ENCODE data around the gene PGLYRP2. TPM values are rescaled to one million over a fixed set of nuclear protein-coding genes. Genes with fewer than 3 reads are reported as not detected.
A peak's percentile ranks its signal among the peaks of the same experiment; 100 is the strongest.

Gene PGLYRP2
- polyA plus RNA-seq, 3 donors: 0.04 TPM; not detected in 2

DNA sequence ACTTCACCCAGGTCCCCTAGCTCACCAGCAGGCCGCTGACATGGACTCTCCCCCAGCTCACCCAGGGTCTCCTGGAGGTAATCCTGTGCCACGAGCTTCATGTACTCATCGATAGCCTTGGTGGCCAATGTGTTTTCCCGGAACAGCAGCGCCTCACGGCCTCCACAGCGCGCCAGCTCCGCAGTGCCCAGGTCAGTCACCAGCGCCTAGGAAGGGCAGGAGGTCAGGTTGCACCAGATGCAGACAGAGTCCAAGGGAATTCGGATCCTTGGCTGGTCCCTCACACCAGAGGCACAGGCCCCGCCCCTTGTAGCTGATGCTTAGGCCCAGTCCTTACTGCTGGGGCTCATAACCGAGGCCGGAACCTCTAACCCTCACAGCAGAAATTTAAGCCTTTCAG, 22.9 kb downstream of the PGLYRP2 start:
- no peak for DNase-seq

DNA sequence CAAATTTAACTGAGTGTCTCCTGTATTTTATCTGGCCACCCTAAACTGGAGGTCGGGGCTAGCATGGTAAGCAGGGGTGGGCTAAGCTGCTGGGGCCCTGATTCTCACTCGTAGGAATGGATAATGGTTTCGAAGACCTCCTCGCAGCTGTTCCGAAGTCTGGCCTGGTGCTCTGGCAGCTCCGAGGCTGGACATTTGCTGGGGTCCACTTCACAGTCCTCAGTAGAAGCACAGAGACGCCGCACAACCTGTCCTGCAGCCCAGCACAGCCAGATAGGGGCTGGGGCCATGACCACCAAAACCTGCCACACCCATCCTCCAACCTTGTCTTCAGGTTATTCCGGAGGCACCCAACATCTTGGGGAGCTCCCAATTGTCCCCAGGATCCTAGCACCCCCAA, 23.3 kb downstream of the PGLYRP2 start:
- DNase-seq: no peak

DNA sequence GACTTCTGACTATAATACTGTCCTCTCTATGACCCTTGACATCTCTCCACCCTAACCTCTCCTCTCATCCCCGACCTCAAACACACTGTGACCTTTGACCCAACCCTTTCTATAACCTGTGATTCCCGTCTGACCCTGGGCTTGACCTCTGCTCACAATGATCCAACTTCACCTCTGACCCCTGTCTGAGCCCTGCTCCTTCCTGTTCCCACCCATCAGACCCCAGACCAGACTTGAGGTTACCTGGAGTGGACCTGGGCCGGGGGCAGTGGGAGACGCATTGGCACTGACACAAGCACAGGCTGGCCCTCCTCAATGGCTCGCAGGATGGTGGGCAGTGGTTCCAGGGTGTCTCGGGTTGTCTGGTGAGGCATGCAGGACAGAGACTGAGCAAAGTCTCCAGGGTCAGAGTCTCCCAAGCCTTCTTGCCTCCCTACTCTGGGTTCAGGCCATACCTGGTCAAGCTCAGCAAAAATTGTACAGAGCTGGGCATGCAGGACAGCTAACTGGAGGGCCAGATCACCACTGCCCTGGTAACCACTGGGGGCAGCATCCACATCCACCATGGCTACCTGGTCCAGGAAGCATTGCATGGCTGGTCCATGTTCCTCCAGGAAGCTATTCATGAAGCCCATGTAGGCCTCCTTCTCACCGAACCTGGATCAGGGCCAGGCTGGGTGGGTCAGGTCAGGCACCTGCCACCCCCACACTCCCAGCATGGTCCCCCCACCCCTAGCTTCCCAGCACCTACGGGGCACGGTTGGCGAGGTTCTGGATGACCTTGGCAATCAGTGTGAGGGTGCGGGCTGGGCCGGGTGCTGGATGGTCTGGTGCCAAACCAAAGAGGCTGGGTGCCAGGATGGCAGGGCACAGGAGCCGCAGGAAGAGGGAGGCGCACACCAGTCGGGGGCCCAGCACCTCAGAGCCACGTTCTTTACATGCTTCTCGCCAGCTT, 25.1 kb downstream of the PGLYRP2 start:
- DNase-seq: no peak

DNA sequence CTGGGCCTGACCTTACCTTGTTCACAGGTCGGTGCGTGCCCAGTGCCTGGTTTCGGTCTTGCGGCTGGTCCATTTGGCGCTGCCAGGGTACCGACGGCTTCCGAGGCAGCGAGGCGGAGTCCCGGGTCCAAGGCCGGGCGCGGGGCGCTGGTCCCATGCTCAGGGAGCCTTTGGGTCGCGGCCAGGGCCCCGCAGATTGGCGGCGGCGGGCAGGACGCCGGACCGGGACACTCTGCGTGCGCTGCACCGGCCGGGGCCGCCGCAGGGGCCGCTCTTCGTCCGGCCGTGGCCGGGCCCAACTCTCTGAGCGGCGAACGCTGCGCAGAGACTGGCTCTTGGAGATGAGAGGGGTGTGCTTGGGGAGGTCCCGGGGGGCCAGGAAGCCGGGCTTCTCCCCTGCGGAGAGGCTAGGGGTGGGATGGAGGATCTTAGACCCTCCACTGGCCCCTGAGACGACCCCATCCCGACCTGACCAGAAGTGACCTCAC, 26.2 kb downstream of the PGLYRP2 start:
- no peak for DNase-seq

DNA sequence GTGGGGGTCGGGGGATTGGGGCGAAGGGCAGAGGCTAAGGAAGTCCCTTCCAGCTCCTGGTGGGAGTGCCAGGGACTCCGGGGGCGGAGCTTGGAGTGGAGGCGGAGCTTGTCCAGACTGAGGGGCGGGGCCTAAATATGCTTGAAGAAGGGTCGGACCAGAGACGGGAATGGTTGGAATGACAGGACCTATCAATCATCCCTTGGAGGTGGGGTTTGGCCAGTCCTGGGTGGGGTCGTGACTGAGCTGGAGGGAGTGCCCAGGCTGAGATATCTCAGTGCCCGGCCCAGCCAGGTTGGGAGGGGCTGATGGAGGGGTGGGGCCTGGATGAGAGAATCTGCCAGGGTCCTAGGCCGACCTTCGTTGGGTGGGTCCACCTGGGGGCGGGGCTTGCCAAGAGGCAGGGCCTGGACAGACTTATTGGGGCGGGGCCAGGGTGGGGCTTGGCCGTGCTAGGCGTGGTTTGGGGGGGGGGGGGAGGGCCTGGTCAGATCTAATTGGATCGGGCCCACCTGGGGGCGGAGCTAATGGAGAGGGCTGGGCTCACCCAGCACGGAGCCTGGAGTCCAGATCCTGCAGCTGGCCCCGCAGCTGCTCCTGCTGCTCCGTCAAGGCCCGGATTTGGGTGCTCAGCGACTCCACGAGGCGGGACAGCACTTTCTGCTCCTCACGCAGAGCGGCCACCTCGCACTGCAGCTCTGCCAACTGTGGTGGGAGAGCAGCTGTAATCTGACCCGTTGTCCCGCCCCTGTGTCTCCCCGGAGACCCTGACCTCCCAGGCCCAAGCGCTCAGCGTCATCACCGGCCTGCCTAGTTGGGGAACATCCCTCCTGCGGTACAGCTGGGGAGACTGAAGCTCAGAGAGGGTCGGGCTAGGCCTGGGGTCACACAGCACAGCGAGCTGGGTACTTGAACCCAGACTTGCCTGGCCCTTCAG, 26.9 kb downstream of the PGLYRP2 start:
- peak; percentile 78 for DNase-seq

DNA sequence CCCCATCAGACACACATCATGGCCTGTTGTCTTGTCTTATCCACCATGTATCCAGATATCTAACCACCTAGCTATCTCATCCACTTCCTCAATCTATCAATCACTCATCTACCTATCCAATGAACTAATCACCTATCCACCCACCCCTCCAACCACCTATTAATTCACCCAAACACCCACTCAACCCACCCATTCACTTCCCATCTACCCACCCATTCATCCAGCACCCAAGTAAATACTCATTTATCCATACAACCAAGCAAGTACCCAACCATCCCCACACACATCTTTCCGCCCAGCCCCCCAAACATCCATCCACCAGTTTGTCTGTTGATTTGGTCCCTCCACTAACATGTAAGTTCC, 28.8 kb downstream of the PGLYRP2 start:
- DNase-seq: no peak

DNA sequence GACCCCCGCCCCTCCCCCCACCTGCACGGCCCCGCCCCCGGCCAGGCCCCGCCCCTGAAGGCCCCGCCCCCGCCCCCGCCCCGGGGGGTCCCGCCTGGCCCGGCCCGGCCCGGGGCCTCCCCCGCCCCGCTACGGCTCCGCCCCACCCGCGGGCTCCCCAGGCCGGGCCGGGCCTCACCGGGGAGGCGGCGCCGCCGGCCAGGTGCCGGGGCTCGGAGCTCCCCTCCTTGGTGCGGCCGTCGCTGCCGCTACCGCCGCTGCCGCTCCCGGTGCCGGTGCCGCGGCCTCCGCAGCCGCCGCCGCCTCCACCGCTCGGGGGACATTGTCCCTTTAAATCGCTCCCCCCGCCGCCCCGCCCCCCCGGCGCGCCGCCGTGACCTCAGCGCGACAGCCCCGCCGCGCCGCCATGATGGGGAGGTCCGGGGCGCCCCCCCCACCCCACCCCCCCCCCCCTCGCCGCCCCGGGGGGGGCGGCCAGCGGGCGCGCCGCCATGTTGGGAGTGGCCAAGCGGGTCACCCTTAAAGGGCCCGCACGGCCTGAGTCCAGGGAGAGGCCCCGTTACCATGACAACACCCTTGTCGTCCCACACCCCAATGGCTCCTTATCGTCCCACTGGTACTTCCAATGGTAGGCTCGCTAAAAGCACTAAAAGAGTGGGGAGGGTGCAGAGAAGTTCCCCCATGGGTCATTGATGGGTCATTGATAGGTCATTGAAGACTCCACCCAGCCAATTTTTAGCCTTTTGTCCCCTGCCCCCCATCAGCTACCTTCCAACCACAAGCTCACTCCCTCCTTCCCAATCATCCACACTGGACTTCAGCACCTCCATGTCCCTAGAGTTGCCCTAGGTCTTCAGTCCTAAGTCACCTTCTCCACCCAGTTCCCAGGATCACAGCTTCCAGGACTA, 29.4 kb downstream of the PGLYRP2 start, which contains the start of gene WIZ:
Gene WIZ (minus strand): TSS at position 337 of the 908 bp plus-strand sequence. CDS start 1,649 bp downstream, outside the sequence.
- peak; percentile 67 for DNase-seq

DNA sequence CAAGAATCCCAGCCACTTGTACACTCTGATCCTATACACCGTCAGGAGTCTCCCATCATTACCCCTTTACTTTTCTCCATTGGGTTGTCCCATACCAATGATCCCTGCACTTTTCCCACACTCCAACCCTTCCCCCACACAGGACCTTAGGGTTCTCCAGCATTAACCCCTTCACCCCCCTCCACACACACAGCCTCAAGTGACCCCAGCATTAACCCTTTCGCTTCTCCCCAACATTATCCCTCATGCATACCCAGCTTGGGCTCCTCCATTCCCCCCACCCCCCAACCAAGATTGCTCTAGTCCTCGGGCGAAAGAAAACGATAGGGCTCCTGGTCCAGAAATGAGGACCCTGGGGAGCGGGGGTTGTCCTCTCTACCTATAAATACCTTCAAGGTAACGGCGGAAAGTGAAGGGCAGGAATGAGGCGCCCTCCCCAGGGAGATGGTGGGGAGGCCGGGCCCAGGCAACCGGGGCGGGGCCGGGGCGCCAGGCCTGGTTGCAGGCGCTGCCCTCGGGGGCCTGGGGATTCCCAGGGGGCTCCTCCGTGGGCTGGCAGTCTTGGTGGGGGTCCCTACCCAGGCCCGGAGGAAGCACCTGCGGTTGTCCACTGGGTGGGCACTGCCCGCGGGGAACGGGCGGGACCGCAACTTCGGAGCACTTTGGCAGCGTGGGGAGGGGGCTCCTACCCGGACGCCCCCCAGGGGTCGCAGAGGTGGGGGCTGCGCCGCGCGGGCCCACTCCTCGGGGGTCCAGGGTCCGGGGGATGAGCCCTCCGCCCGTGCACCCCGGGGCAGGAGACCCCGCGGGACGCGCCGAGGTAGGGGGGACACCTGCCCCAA, 30.3 kb downstream of the PGLYRP2 start:
- DNase-seq: no peak

DNA sequence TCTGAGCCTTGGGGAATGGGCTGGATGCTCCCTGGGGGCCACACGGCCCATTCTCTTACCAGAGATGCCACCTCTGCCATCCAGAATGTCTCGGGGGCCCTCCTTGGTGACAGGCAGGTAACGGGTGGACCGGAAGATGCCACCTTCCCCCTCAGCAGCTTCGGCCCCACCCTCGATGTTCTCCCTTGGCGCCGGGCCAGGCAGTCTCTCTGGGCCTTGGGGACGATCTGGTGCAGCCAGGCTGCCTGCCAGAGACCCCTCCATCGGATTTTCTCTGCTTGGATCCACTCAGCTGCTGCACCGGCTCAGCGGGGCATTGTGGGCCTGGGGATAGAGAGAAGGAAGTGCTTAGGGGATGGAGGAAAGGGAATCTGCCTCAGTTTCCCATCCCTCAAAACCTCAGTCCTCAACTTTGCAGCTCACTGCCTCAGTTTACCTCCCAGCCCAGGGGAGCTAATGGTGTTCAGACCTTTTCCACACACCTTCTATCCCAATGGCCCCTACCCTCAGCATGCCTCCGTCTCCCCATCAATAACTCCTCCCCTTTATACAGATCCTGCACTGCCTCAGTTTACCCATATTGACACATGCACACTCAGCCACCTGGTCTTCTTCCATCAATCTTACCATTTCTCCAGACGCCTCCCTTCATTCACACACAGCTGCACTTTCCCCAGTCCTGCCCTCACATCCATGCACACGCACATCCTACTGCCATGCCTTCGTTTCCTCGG, 31.1 kb downstream of the PGLYRP2 start:
- DNase-seq: no peak

DNA sequence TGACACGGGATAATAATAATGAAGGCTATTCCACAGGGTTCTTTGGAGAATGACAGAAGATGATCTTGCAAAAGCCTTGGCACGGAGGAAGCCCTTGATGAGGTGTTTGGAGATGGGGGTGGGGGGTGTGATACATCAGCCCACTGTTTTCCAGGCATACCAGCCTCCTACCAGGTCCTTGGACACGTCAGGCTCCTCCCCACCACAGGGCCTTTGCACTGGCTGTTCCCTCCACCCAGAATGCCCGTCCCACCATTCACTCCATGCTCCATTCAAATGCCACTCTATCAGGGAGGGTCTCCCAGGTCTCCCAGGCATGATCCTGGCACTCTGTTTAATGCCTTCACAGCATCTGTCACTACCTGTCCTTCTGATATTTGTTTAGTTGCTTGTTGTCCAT, 32.2 kb downstream of the PGLYRP2 start:
- DNase-seq: no peak

DNA sequence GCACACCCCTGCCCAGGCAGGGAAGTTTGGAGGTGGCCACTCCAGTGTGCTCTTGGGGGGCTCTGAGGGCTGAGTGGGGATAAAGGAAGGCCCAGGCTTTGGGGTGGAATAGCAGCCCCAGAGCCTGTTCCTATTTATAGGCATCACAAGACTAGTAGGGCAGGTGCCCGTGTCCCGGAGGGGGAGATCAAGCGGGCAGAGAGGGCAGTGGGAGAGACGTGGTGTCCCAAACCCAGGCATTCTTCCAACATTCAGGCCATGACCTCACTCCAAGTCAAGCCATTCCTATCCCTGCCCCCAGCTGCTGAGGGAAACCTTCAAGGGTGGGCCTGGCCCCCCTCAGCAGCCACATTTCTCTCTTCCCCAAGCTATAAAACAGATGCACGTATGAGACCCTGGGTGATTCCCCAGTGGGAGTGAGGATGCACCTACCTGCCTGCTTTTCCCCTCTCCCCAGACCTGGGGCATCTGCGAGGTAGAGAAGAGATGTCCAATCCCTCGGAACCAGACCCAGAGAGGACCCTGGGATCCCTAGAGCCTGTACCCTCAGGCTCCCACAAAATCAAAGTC, 33.4 kb downstream of the PGLYRP2 start:
- DNase-seq: no peak

DNA sequence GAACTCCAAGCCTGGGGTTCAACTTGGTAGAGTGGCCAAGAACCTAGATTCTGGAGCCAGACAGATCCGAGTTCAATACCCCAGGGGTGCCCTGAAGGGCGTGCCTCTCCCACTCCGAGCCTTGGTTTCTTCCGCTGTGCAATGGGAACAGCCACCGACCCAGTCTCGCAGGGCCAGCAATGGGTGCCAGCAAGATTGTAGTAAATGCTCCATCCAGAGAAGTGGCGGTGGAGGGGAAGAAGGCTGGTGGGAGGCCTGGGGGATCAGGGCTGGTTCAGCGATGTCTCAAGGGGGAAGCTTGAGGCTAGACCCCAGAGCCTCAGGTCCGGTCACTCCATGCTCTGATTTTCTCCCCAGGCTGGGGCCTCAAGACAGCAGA, 34.1 kb downstream of the PGLYRP2 start:
- no peak for DNase-seq

DNA sequence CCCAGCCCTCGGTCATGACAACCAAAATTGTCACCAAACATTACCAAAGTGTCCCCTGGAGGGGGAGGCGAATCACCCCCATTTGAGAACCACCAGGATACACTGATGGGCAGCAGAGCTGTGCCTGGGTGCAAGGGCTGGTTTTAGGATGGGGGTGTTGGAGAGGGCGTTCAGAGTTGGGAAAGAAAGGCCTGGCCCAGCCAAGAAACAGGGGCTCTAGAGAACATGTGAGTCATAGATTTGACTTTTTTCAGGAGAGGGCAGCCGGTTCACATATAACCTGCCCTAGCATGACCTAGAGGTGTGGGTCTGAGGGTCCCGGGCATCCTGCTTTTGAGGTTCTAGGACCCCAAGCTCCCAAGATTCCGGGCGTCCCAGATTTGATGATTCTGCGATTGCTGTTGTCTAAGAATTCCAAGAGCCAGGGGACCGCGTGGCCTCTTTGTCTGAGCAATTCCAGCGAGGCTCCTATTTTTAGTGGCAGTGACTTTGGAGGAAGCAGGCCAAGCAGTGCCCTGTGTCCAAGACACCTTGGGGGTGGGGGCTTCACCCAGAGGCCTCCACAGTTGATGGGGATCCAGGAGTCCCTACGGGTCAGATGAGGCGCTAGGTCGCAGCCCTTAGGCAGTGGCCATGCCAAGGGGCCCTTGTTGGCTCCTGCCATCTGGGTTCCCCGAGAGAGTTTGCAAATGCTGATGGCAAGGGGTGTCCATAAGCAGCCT, 34.6 kb downstream of the PGLYRP2 start:
- no peak for DNase-seq

DNA sequence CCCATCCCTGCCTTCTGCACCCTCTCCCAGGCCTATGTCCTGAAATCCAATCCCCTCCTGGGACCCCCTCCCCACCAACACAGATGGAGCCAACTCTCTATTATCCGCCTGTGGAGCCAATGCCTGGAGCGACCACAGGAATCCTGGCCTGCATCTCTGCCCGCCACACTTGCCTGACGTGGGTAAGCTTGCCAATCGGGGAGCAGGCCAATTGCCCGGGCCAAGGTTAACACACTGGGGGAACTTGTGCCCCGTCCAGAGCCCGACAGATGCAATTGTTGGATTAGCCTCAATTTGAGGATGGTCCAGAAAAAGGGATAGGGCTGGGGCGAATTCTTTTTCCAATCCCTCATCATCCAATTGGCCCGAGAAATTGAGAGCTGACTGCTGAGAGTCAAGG, 35.5 kb downstream of the PGLYRP2 start:
- no peak for DNase-seq

DNA sequence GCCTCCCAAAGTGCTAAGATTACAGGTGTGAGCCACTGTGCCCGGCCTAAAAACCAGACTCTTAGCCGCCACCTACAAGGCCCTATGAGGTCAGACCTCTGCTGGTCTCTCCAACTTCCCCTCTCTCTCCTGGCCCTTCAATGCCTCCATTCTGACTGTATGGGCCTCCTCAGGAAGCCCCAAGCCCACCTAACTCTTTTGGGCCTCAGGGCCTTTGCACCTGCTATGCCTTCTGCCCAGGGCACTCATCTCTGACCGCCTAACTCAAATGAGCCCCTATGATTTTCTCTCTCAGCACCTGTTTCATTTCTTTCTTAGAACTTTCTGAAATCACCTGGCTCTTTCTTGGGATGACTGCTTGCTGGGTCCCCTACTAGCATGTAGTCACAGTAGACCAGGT, 36.0 kb downstream of the PGLYRP2 start:
- no peak for DNase-seq

DNA sequence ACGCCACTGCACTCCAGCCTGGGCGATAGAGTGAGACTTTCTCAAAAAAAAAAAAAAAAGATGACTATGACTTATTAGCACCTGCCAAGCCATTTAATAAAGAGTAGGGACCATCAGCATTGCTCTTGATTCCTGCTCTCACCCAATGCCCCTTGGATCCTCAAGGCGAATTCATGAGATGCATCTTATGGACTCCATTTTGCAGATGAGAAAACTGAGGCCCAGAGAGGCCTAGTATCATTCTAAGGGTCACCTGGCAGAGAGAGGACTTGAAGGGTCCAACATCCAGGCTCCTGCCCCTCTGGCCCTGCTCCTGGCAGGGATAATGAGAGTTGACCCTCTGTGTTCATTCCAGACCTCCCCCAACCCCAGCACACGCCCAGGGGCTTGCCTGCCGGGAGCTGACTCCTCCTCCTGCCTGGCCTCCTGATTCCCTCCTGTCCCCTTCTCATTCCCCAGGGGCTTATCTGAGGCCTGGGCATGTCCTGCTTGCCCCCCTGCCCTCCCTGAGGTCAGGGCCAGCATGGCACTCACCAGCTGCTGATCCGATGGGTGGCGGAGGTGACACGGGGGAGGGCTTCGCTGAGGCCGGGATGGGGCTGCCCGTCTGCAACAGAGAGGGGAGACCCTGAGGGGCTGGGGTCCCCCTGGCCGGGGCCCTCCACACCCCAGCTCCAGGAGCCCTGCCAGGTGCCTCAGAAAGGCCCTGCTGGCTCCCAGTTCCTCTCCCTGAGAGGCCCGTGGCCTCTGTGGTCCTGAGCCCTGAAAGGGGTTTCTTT, 37.0 kb downstream of the PGLYRP2 start:
- DNase-seq: no peak

DNA sequence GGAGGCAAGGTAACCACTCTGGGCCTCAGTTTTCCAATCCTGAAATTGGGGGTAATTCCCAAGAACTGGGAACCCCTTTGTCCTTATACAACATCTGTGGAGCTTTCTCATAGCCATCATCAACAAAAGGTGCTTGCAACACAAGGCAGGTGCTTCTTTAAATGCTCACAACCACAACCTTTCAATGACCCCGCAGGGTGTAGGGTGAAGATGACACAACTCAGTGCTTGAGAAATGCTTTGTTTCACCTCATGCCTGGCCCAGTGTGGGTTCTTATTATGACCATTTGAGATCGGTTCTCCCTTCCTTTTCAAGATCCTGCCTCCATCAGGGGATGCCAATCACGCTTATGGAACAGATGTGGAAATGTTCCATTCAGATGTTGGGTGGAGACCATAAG, 38.0 kb downstream of the PGLYRP2 start:
- DNase-seq: no peak

Data from renal pelvis (tissue), 4 donors.